Activated naive CD8-positive, alpha-beta T cell treated with anti-CD3 and anti-CD28 coated beads for 36 hours (primary cell): ENCODE data around the gene DOCK4. TPM values are rescaled to one million over a fixed set of nuclear protein-coding genes. Genes with fewer than 3 reads are reported as not detected.

Experiments used
- DNase-seq: peaks from one replicate; pipeline ENCODE4 v3.0.0; 2021
- H3K27ac Mint-ChIP-seq: one replicate; pipeline ENCODE4 v1.8.0; 2022; ENCODE audit warnings: mild to moderate bottlenecking, moderate library complexity, mixed read lengths
- H3K27me3 Mint-ChIP-seq: one replicate; pipeline ENCODE4 v1.8.0; 2022; ENCODE audit warnings: mild to moderate bottlenecking, mixed read lengths
- H3K36me3 Mint-ChIP-seq: one replicate; pipeline ENCODE4 v1.8.0; 2021; ENCODE audit warnings: mild to moderate bottlenecking, mixed read lengths
- H3K4me1 Mint-ChIP-seq: one replicate; pipeline ENCODE4 v1.8.0; 2021; ENCODE audit warnings: mixed read lengths
- H3K4me3 Mint-ChIP-seq: one replicate; pipeline ENCODE4 v1.8.0; 2022; ENCODE audit warnings: mild to moderate bottlenecking, moderate library complexity, mixed read lengths
- H3K9me3 Mint-ChIP-seq: one replicate; pipeline ENCODE4 v1.8.0; 2022; ENCODE audit warnings: mixed read lengths
- total RNA-seq, 2 experiments: library from RNA; stranded (reverse); gene quantifications; one replicate each; pipeline ENCODE4 v1.2.3, GENCODE V29; 2021

Gene DOCK4
- total RNA-seq, 2 experiments from 2014 or later = 0.28 to 0.29 TPM

- H3K27ac Mint-ChIP-seq = no peak overlapping the region
- H3K27me3 Mint-ChIP-seq = peaks cover 10% of the 10 kb centered on the region
- H3K9me3 Mint-ChIP-seq = no peaks in the 10 kb centered on the region
- no peaks in the 10 kb centered on the region for H3K4me1 Mint-ChIP-seq
- no peak for DNase-seq
- H3K4me3 Mint-ChIP-seq = no peak overlapping the region
- H3K36me3 Mint-ChIP-seq = no peaks in the 10 kb centered on the region
These were observed 43.3 kb downstream of the DOCK4 start for GRCh38 chr7:112162784-112163506.

GRCh38 chr7:112162142-112162766 lies 43.9 kb downstream of the DOCK4 start:
- no peaks in the 10 kb centered on the region for H3K9me3 Mint-ChIP-seq
- H3K27me3 Mint-ChIP-seq = peaks cover 10% of the 10 kb centered on the region
- no peak for DNase-seq
- no peaks in the 10 kb centered on the region for H3K36me3 Mint-ChIP-seq
- H3K27ac Mint-ChIP-seq = no peak overlapping the region
- H3K4me1 Mint-ChIP-seq = no peaks in the 10 kb centered on the region
- no peak overlapping the region for H3K4me3 Mint-ChIP-seq

DNA sequence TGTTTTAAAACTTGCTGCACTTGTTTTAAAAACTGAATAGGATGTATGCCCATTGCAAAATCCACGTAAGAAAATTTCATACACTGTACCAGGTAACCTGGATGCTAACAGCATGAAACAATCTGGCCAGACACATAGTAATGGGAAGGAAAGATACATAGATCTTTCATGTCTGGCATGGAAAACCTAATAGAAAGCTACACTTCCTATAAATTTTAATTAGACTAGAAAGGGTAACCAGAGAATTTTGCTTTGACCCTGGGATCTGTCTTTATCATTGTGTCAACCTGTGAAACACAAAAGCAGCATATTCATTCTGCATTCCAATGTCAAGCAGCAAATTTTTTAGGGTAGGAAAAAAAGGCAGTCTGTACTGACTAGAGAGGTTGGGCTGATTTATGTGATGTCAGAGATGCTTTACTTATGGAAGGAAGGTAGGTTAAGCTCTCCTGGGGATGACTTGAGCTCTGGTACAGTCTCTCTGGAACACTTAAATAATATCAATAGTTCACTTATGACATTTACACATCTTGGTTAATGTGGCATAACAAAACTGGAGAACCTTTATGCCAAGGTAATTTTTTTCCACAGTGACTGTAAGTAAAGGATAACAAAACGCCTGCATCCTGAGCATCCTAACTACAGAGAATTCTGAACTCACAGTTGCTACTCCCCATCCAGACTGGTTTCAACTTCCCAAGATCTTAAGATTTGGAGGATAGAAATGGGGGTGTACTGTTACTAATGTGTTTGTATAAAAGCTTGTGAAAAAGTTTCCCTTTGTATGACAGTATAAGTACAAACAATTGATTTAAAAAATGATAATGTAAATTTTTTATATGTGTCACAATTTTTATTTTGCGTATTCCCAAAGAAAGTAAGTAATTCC lies 44.7 kb downstream of the DOCK4 start:
- no peak overlapping the region for H3K27ac Mint-ChIP-seq
- no peaks in the 10 kb centered on the region for H3K9me3 Mint-ChIP-seq
- DNase-seq = no peak
- H3K27me3 Mint-ChIP-seq = peaks cover 8% of the 10 kb centered on the region
- H3K4me1 Mint-ChIP-seq = no peaks in the 10 kb centered on the region
- no peaks in the 10 kb centered on the region for H3K36me3 Mint-ChIP-seq
- H3K4me3 Mint-ChIP-seq = no peak overlapping the region

- H3K36me3 Mint-ChIP-seq = no peaks in the 10 kb centered on the region
- no peak overlapping the region for H3K4me3 Mint-ChIP-seq
- no peak for DNase-seq
- H3K4me1 Mint-ChIP-seq = no peaks in the 10 kb centered on the region
- H3K9me3 Mint-ChIP-seq = no peaks in the 10 kb centered on the region
- H3K27me3 Mint-ChIP-seq = peaks cover 8% of the 10 kb centered on the region
- H3K27ac Mint-ChIP-seq = no peak overlapping the region
These were observed 45.4 kb downstream of the DOCK4 start for GRCh38 chr7:112160771-112161150.

- H3K36me3 Mint-ChIP-seq = no peaks in the 10 kb centered on the region
- no peaks in the 10 kb centered on the region for H3K4me1 Mint-ChIP-seq
- peaks cover 8% of the 10 kb centered on the region for H3K27me3 Mint-ChIP-seq
- no peak for DNase-seq
- no peak overlapping the region for H3K4me3 Mint-ChIP-seq
- H3K27ac Mint-ChIP-seq = no peak overlapping the region
- H3K9me3 Mint-ChIP-seq = no peaks in the 10 kb centered on the region
These were observed 45.9 kb downstream of the DOCK4 start for GRCh38 chr7:112160130-112160770.

DNA sequence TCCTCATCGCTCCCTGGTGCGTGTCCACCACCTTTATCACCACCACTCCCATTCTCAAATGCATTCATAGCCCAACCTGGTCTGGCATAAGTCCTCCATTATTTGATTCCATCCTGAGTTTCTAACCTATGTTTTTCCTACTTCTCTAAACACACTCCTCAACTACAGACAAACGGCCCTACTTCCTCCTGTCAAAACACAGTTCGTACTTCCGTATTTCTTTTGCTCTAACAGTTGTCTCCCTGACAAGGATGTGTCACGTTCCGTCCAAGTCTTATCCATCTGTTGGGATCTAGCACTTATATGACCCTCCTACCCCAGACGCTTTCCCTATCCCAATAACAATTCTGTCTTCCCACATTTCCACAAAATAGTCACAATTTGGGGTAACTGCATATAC lies 46.8 kb downstream of the DOCK4 start:
- DNase-seq = no peak
- H3K27ac Mint-ChIP-seq = no peak overlapping the region
- H3K9me3 Mint-ChIP-seq = no peaks in the 10 kb centered on the region
- no peaks in the 10 kb centered on the region for H3K4me1 Mint-ChIP-seq
- H3K36me3 Mint-ChIP-seq = no peaks in the 10 kb centered on the region
- no peak overlapping the region for H3K4me3 Mint-ChIP-seq
- H3K27me3 Mint-ChIP-seq = peaks cover 8% of the 10 kb centered on the region

DNA sequence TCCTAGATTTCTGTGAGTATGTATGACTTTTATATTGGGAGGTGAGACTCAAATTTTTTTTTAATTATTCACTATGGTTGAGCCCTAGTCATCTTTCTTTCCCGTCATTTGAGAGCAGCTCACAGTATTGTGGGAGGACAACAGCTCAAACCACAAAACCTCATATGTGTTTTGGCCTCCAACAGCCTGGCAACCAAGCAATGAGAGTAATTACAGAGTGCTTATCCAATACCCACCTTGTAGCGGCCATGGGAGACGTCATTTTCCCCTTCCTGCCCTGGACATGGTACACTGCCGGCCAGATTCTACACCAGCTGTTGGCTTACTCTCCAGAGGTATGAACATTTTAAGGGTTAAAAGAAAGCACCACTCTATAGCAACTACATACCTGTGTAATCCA lies 49.1 kb downstream of the DOCK4 start:
- Mint-ChIP-seq H3K4me3 (no peak overlapping the region), H3K36me3 (no peaks in the 10 kb centered on the region), H3K27ac (no peak overlapping the region), H3K4me1 (no peaks in the 10 kb centered on the region), H3K27me3 (peaks cover 8% of the 10 kb centered on the region), H3K9me3 (no peaks in the 10 kb centered on the region)
- DNase-seq = no peak

- peaks cover 8% of the 10 kb centered on the region for H3K27me3 Mint-ChIP-seq
- no peak overlapping the region for H3K4me3 Mint-ChIP-seq
- H3K9me3 Mint-ChIP-seq = no peaks in the 10 kb centered on the region
- H3K36me3 Mint-ChIP-seq = no peaks in the 10 kb centered on the region
- H3K27ac Mint-ChIP-seq = no peak overlapping the region
- H3K4me1 Mint-ChIP-seq = no peaks in the 10 kb centered on the region
- no peak for DNase-seq
These were observed 49.8 kb downstream of the DOCK4 start for GRCh38 chr7:112156412-112156811.

- Mint-ChIP-seq H3K27me3 (peaks cover 15% of the 10 kb centered on the region), H3K9me3 (no peaks in the 10 kb centered on the region), H3K4me1 (no peaks in the 10 kb centered on the region), H3K4me3 (no peak overlapping the region), H3K36me3 (no peaks in the 10 kb centered on the region), H3K27ac (no peak overlapping the region)
- no peak for DNase-seq
These were observed 51.5 kb downstream of the DOCK4 start for GRCh38 chr7:112154690-112155089.

DNA sequence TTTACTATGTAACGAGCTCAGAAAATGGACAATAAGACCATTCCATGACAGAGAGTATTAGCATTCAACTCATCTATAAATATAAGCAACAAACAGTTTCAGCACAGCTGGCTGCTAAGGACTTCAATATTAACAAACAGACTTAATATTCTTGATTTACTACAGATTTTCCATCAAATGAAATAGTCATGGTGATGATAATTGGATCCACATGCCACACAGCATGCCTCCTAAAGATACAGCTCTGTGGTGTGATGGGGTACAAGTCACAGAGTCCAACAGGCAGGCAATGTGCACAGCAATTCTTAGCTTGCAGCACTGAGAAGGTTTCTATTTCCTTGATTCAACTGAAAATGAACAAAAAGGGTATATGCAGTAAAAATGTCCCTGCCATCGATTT lies 54.0 kb downstream of the DOCK4 start:
- Mint-ChIP-seq H3K4me3 (no peak overlapping the region), H3K9me3 (no peaks in the 10 kb centered on the region), H3K36me3 (no peaks in the 10 kb centered on the region), H3K27ac (no peak overlapping the region), H3K4me1 (no peaks in the 10 kb centered on the region), H3K27me3 (peaks cover 8% of the 10 kb centered on the region)
- DNase-seq = no peak

DNA sequence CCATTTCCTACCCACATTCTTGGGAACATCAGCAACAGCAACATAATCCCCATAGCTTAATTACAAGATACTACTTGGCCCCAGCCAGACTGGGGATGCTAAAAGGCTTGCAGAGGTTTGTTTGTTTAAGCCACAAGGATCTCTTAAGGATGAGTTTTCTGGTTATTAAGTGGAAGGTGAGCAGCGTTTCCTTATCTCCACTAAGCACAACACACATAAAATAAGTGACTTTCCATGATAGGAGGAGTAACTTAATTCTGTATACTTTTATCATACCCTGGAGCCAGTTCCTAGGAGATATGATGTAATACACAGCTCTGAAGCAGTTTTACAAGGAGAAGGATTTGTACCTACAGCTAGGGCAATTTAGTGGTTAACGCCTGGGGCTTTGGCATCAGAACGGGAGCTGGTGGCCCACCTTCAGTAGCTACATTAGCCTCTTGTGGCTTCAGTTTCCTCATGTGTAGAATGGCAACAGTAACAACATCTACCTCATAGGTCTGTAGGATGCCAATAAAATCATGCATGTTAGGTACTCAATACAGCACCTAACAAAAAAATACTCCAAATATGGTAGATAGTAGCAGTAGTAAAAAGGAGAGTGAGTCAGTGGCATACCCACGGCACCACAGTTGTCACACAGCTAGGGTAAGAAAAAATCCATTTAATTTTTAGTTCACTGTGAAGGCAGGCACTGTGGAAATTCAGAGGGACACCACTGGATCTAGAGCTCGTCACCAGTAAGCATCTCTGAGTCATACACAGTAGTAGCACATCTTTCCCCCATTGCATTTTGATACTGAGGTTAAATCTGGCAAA lies 55.2 kb downstream of the DOCK4 start:
- no peak for DNase-seq
- Mint-ChIP-seq H3K4me1 (no peaks in the 10 kb centered on the region), H3K27ac (no peak overlapping the region), H3K9me3 (no peaks in the 10 kb centered on the region), H3K4me3 (no peak overlapping the region), H3K27me3 (peaks cover 8% of the 10 kb centered on the region), H3K36me3 (no peaks in the 10 kb centered on the region)

GRCh38 chr7:112149734-112150133 lies 56.5 kb downstream of the DOCK4 start:
- no peak for DNase-seq
- no peaks in the 10 kb centered on the region for H3K36me3 Mint-ChIP-seq
- peaks cover 8% of the 10 kb centered on the region for H3K27me3 Mint-ChIP-seq
- H3K27ac Mint-ChIP-seq = no peak overlapping the region
- H3K4me3 Mint-ChIP-seq = no peak overlapping the region
- H3K4me1 Mint-ChIP-seq = no peaks in the 10 kb centered on the region
- no peaks in the 10 kb centered on the region for H3K9me3 Mint-ChIP-seq

GRCh38 chr7:112147793-112148361 lies 58.3 kb downstream of the DOCK4 start:
- Mint-ChIP-seq H3K27ac (no peak overlapping the region), H3K4me3 (no peak overlapping the region), H3K36me3 (no peaks in the 10 kb centered on the region), H3K27me3 (peaks cover 8% of the 10 kb centered on the region), H3K4me1 (no peaks in the 10 kb centered on the region), H3K9me3 (no peaks in the 10 kb centered on the region)
- DNase-seq = no peak

- Mint-ChIP-seq H3K27me3 (peaks cover 3% of the 10 kb centered on the region), H3K9me3 (no peaks in the 10 kb centered on the region), H3K36me3 (no peaks in the 10 kb centered on the region), H3K4me3 (no peak overlapping the region), H3K4me1 (no peaks in the 10 kb centered on the region), H3K27ac (no peak overlapping the region)
- no peak for DNase-seq
These were observed 61.0 kb downstream of the DOCK4 start for GRCh38 chr7:112145206-112145605.
